NT2/D1 (cell line): Measurements from ENCODE around the gene HELB.

ENCODE experiments used
- YY1 ChIP-seq: IDR thresholded peaks from 2 replicates; pipeline ENCODE4 v1.6.1; 2011; ENCODE audit not compliant: insufficient read length, insufficient read depth
- ZNF274 ChIP-seq: IDR thresholded peaks from 2 replicates; pipeline ENCODE4 v1.6.1; 2011; ENCODE audit warnings: mild to moderate bottlenecking, low read depth, low read length

GRCh38 chr12:66352899-66353298 is 50.6 kb downstream of the HELB start:
- no peak for TF ChIP-seq ZNF274
- no peak for TF ChIP-seq YY1
